ENCODE results near the gene SLA2.

GRCh38 chr20:36684747-36685146, 38.8 kb upstream of the SLA2 start:
- TF ChIP-seq CTCF (IDR thresholded peaks at IDR 0.05) (no peak), EZH2phosphoT487 (IDR thresholded peaks at IDR 0.05) (no peak), EZH2 (IDR thresholded peaks at IDR 0.05) (no peak)
